AG20443 (cell line): ENCODE data around the gene EYA4.

Experiments used
- DNase-seq: peaks from one replicate; pipeline ENCODE4 v3.0.0; 2012; ENCODE audit warnings: low spot score, mixed read lengths

EYA4 gene

DNA sequence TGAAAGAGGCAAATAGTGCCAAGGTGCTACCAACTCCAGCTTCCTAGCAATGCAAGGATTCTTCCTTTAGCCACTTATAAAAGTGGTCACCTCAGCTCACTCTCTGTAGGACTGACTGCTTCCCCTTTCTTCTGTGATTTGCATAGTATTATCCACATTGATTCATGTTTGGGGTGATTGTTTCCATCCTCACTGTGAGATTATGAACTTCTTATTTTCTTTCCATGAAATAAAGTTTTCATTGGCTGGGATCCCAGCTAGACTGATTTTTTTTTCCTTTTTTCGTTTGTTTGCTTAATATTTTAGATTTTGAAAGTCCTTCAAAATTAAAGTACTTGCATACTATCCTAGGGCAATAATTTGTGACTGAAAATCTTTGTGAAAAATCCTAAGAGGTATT is 50.5 kb downstream of the EYA4 start:
- no peak for DNase-seq

DNA sequence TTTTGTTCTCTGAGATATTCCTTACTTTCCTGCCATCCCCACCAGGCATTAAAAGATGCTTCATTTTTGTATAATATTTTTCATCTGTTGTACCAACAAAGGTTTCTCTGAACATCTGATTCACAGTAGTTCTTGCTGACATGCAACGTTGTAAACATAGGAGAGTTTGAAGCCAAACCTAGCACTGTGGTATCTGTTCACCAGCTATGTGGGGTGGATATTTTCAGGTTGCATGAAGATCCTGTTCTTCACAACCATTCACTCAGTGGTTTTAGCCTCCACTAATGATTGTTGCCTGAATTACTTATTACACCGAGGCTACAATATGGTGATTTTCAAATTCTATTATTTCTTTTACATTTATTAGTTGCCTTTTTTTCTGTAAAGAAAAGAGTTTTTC is 56.5 kb downstream of the EYA4 start:
- DNase-seq: no peak

DNA sequence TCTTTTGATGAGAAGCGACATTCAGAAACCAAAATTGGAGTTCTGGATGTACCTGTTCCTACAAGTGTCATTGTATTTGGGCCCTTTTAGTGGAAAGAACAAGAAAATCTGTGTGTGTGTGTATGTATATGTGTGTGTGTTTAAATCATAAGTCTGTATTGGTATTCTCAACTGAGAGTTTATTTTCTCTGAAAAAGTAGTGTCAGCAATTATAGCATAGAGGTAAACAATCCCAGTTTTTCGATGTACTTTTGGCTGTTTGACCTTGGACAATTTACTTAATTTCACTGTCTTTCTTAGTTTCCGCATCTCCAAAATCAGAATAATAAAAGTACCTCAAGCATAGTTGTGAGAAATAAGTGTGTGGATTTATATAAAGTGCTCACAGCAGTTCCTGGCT is 57.2 kb downstream of the EYA4 start:
- DNase-seq: no peak

DNA sequence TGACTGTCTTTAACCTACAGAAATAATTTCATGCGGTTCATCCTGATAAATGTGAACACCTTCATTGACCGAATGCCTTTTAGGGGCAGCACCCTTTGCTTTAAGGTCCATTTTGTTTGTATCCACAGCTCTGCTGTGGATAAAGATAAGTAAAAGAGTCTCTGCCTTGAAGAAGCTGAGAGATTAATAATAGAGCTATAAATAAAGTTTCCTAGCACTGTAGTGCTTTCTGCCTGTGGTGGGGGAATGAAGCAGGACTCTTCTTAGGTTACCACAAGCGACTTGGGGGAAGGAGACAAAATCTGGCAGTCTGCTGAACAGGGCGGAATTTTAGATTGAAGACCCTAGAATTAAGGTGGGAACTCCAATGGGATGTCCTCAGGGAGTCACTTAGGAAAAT is 57.6 kb downstream of the EYA4 start:
- no peak for DNase-seq

DNA sequence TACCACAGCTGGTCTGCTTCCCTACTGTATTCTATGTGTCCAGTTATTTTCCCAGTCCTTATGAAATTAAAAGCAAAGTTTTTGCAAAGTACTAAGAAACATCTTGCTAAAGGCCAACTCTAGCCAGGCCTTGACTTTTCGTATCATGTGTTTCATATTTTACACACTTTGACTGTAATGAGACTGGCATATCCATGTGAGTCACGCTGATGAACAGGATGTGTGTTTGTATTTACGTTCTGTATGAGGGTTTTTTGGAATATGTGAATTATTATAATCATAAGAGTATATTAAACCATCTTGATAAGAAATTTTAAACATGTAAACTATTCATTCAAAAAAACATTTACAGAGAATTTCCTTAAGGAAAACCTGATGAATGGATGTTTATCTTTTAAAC is 59.7 kb downstream of the EYA4 start:
- no peak for DNase-seq

DNA sequence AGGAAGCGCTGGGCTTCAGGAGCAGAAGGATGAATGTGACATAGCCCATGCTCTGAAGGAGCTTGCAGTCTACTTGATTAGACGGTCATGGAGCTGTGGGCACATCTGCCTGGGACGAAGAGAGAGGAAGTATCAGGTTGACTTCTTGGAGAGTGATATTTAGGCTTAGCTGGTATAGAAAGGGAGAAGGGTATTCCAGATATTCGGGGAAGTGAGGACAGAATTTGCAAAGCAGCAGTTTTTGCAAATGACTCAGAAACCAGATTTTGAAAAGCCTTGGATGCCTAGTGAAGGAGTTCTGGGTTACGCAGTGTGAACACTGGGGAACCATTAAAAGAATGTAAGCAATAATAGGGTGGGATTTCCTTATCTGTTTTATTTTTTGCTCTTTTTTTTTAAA is 60.7 kb downstream of the EYA4 start:
- DNase-seq: no peak

DNA sequence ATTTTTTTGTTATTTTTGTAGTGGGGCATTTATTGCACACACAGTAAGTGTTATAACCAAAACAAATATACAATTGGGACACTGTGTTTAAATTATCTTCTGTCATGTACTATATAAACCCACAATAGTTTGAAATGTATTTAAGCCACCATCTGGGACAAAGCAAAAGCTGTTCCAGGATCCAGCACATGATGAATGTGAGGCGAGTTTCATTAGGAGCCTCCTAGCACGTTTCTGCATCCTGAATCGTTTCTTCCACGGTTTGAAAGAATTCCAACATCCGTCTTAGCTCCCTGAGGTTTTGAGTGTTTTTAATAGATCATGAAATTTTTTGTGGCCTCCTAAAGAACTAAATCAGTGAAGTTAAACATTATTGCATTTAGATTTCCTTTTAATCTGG is 65.8 kb downstream of the EYA4 start:
- DNase-seq: no peak

DNA sequence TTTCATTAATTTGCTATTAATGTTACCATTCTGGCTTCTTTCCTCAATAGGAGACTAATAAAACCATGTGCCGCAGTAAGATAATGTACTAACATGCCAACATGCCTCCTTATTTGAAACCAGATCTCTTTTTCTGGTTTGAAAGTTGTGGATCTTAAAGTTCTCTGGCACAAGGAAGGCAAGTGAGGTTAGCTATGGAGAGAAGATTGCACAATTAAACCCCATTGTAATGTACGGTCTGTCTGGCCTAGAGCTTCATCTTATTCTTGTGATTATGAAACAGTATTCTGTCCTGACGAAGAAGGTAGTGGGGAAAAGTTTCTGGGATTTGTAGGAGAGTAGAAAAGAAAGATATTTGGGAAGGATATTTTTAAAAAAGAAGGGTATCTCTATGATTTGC is 68.4 kb downstream of the EYA4 start:
- DNase-seq: no peak

DNA sequence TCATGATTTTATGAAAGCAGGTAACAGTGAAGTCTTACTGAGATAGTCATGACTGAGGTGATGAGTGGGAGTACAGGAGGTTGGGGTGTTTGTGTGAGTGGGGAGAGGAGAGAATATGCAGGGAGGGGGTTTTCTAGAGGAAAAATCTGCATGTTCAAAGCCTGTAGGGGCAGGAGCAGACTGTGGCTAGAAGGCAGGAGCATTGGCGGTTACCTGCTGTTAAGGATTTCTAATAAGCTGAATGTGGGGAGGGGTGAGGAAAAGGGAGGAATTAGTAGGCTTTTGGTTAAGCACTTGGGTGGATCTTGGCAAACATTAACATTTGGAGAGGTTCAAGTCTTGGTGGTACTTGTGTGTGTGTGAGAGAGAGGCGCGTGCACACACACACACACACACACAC is 70.8 kb downstream of the EYA4 start:
- no peak for DNase-seq

DNA sequence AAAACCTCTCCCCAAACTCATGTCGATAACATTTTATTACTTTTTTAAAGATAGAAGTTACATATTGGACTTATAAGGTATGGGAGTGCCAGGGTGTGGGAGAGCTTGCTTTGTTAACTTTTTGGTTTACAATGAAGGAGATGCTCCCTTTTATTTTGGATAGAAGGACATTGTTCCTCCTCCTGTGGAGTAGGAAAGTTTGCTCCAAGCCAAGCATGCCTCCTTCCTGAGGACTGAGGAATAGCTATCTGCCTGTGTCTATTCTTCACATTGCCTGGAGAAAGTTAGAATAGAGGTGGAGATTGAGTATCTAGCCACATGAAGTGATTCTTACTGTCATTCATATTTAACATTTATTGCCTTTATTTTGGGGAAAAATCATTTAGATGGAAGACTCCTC is 71.9 kb downstream of the EYA4 start:
- no peak for DNase-seq

DNA sequence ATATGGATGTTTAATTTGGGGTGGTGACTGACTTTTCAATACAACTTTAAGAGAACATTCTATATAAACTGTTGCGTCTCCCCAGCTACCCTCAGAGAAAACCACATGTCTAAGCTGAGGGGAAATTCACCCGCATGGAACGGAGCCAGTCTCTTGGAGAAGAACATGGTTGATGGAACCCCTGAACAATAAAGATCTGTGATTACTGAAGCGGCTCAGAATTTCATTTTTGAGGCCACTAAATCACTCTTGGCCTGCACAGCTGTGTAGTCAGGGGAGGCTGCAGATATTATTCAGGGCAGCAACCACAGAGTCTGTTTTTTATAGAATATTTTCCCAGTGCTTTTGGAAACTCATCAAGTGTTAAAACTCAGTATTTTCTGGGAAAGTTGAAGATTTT is 73.8 kb downstream of the EYA4 start:
- DNase-seq: no peak

DNA sequence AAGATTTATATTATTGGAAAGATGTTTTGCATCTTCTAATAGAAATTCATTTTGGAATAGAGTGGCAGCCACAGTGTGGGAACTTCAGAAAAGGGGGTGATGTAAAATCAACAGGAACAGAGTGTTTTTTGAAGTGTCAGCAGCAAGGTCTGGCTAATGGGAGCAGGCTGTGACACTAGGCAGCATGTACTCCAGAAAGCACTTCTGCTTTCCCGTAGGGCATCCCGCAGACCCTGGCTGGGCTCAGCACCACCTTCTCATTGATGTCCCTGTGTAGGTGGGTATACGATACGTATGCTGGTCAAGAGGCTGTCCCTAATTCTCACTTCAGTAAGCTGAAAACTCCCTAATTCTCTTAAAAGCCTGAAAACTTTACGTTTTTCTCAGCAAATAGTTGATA is 74.7 kb downstream of the EYA4 start:
- DNase-seq: no peak

DNA sequence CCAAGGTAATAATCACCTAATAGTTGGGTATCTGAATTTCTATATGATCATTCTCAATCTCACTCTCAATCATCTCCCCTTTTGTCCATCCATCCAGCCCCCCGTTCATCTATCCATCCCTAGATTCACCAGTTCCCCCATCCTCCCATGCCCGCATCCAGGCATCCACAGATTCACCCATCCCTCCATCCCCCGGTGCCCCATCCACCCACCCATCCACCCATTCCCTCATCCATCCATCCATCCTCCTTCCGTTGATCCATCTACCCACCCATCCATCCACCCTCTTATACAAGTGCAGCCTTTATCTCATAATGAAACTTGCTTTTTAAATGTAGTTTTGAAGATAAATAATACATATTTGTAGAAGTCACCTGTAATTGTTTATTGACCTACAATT is 76.5 kb downstream of the EYA4 start:
- DNase-seq: no peak

DNA sequence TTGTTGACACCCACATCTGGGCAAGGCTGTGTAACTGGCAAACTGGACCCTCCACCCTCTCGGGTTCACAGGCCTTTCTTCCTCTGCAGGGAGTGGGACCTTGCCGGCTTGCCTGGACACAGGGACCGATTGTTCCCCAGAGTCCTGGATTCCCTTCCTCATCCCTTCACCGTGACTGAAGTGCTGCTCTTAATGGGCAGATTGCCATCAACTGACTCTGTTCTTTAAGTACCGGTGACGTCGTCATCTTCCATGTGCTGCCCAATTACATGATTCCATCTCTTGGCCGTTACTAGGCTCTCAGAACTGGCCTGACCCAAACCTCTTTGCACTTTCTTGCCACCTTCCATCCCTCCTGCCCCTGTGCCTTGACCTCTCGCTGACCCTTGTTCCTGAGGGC is 85.4 kb downstream of the EYA4 start:
- no peak for DNase-seq

DNA sequence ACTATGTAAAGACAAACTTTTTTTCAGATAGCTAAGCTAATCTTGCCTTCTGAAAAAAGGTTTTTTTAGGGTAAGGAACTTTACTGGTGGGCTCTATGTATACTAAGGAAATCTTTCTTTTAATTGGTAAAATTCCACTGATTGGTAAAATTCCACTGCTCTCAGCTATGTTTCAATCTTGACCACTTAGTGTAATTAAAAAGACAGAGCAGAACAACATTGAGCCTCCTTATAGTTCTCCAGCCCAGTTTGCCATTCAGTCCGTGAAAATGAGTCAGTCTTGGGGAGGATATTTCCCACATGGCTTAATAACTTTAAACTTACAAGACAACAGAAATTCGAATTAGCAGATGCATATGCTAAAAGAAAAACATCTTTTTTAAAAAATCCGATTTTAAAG is 92.7 kb downstream of the EYA4 start:
- no peak for DNase-seq

DNA sequence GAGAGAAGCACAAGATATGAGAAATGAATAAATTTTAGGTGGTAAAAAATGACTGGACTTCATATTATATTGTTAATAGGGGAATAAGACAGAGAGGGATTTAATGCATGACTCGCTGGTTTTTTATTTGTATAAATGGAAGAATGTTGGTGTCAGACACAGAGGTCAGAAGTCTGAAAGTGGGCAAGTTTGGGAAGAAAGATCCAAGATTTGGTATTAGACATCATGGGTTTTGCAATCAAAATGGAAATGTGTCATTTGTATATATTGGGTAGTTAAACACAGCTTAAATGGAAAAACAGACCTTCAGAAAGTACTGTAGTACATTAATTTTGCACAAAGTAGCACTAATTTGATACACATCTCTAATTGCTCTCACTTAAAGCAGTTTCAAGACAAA is 96.2 kb downstream of the EYA4 start:
- DNase-seq: no peak

DNA sequence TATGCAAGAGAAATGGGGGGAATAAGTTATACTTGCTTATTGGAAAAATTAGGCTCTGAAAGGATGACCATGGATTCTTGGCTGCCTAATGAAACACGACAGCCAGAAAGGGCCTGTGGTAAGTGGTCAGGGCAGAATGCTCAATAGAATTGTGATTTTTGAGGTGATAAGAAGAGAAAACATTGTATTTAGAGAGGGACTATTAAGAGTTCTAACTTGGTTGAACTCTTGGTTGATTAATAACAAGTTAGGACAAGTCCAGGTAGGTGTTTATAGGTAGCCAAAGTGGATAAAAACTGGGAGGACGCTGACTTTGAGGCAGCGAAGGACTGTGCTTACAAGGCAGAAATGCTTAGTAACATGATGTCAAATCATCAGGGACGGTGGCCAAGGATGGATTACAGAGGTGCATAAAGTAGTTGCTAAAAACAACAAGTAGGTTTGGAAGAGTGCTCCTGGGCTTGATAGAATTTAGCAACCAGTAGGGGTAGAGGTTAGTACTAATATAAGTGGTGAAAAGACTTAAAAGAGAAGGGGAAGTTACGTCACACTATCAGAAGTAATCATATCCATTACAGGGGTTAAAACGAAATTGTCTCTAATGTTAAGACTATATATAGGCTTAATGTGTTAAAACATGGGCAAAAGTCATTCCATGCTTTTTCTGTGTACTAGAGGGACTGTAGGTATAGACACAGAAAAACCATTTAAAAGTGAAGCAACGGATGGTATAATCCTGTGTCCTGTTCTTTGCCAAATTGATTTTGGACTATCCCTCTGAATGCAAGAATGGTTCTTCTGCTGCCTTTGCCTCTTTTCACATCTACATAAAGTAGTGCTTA is 98.6 kb downstream of the EYA4 start:
- no peak for DNase-seq

DNA sequence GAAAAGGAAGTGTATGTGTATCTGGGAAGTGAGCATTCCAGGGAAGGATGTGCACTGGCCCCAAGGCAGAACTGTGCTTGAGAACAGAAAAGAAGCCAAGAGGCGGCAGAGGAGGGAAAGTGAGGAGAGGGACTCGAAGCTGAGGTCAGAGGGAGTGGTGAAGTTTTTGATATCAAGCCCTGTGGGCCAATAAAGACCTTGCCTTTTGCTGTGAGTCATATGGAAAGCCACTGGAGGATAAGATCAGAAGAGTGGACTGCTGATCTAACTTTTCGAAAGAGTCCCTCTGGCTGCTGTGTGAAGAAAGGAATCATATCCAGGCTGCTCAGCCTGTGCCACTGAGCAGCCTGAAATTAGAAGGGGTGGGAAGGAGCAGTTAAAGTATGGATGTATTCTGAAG is 99.4 kb downstream of the EYA4 start:
- DNase-seq: no peak

DNA sequence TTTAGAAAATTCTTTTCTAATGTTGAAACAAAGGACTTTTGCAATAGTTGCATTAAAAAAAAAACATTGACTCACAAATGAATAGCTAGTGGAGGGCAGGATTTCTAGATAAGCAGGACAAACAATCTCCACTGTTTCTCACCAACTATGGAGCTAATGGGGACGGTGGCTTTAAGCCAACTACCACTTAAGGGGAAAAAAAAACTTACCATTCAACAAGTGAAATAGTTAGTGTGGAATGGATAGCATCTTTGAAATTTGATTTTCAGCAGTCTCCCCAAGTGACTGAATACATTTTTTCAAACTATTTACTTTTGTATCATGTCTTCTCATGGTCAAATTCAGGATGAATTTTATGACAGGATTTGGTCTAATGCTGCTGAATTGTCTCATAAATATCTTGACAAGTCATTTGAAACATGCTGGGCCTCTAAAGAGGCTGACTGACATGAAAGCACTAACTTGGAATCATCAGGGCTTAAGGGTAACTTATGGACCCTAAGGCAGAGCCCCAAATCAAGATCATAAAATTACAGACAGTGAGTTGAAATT is 100.5 kb downstream of the EYA4 start:
- no peak for DNase-seq

DNA sequence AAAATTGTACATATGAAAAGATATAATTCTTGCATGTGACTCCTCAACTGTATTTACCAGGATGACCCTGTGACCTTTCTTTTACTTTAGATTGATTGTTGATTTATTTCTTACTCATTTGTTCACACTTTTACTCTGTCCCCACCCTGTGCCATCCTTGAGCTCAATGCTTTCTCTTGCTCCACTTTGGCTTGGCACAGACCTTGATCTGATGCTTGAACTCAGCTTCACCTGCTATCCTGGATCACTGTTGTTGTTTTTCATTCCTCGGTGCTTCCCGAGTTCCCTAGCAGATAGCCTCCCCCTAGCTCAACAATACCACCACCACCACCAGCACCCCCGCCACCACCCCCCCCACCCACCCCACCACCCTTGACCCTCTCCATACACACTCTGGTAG is 102.1 kb downstream of the EYA4 start:
- no peak for DNase-seq

DNA sequence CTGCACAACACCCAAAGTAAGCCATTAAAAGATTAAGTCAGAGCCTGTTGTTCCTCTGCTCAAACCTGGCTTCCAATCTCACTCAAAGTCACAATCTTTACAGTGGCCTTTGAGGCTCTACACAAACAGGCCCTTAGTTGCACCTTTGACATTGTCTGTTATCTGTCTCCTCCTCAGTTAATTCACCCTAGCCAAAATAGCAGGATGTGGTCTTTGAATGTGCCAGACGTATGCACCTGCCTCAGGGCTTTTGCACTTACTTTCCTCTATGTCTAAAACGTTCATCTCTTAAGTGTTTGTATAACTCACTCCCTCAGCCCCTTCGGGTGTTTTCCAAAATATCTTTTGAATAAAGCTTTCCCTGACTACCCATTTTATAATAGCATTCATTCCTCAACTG is 107.7 kb downstream of the EYA4 start:
- no peak for DNase-seq

DNA sequence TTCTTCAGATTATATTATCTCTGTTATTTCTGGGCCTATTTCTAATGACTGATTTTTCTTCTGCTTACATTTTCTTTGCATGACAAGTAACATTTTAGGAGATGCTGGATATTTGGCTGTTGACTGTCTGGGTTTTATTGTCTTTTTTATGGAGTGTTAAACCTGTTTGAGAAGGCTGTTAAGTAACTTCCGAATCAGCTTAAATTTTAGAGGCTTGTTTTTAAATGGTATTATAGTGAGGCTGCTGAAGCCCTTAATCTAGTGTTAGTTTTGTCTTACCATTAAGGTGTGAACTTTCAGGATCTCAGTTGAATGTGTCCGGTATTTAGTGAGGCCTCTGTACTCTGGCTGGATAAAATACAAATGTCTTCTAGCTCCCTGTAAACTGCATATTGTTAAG is 109.8 kb downstream of the EYA4 start:
- no peak for DNase-seq

DNA sequence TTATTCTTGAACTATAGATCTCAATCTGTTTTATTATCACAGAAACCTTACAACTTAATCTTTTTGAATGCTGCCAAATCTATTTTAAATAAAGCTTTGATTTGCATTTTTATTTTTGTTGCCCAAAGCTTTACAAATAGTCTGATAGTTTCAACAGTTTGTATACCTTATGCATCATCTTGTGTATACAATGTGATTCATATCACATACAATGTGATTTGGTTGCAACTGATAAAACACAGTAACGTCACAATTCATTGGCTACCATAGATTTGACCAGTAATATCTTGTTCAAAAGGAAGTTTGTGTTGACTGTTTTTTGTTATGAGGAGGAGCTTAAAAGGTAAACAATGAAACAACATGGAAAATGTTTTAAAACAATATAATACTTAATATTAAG is 110.9 kb downstream of the EYA4 start:
- no peak for DNase-seq

DNA sequence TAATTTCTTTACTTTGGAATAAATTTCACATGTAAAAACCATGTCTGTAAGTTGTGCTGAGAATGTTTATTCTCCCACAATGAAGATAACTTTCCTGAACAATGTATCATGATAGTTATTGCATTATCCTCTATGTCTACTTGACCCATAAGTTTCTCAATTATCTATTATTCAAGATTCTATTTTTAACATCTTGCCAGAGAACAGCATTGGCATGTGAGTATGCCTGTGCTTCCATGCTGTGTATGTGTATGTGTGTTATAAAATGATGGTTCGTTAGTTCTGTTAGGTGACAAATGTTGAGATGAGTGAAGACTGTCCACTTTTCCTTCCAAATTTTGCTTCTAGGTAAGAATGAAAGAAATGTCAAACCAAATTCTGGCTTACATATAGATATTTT is 111.9 kb downstream of the EYA4 start:
- DNase-seq: no peak
